Esophagus mucosa (tissue), 1 donor: ENCODE results near the gene TDRKH. TPM values are rescaled to one million over a fixed set of nuclear protein-coding genes. Genes with fewer than 3 reads are reported as not detected.
A peak's percentile ranks its signal among the peaks of the same experiment; 100 is the strongest.

Experiments used
- ATAC-seq: fragments of 200-7000 bp; cut with Tn5 transposase; one replicate; pipeline ENCODE4 v1.9.1; 2020
- total RNA-seq: library from RNA; stranded (reverse); gene quantifications from one replicate; pipeline ENCODE4 v1.2.4, GENCODE V29; 2023
- donor health status: DM: yes; HTN: yes; CAD: no.

TDRKH gene
- total RNA-seq, 1 donor from 2014 or later = 2.2 TPM

DNA sequence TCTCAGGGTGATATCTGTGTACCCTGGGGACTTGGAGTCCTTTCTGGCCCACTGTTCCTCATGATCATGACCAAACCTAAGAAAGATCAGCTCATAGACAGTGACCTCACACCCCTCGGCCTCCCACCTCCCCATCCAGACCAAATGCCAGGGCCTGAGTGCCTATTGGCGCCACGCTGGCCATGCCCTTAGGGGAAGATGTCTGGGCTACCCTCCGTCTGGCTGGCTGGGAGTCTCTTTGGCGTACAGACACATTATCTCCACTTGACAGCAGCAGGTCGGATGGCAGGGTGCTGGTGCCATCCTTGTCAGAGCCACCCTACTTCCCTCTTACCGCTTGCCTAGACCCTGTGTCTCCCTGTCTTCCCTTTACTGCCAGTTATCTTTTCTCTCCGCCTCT is 32.9 kb upstream of the TDRKH start:
- no peak for ATAC-seq

GRCh38 chr1:151822404-151822803 is 32.1 kb upstream of the TDRKH start:
- no peak for ATAC-seq

DNA sequence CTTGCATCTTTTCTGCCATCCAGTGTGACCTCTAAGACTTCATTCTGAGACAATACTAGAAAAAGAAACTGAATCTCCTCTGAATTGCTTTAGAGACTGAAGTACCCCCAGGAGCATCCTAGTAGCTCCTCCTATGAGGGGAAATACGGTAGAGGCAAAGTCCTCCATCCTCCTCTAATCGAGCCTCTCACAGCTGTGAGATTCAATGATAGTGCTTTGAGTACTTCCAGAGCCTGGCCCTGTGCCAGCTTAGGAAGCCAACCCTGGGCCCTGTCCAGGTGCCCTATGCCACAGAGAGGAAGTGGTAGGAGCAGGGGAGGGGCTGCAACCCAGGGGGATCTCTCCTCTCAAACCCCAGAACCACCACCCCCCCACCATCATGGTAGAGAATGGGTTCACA is 30.6 kb upstream of the TDRKH start:
- ATAC-seq = no peak

DNA sequence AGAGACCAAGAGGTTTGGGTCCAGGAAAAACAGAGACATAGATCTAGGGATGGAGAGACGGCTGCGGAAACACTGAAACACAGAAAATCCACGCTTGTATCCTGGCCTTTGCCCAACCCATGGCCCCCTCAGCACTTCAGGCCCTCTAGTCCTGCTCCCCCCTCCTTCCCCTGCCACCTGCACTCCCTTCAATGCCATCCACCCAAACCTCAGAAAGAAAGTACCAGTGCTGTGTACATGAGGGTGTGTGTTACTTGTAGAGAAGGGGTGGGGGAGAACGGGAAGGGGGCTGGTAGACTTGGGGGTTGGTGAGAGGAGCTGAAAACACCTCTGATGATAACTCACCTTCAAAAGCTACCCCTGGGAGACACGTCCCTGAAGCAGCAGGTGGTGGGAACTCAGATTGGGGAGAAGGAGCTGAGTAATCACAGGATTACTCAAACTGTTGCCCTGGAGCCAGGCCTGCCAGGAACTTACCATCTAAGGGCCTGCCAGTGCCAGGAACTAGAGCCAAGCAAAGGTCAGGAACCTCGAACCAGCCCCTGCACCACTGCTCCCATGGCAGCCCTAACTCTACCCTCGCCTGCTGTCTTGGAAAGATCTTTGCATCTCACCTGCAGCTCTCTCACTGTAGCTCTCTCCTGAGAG is 29.8 kb upstream of the TDRKH start:
- ATAC-seq = no peak

DNA sequence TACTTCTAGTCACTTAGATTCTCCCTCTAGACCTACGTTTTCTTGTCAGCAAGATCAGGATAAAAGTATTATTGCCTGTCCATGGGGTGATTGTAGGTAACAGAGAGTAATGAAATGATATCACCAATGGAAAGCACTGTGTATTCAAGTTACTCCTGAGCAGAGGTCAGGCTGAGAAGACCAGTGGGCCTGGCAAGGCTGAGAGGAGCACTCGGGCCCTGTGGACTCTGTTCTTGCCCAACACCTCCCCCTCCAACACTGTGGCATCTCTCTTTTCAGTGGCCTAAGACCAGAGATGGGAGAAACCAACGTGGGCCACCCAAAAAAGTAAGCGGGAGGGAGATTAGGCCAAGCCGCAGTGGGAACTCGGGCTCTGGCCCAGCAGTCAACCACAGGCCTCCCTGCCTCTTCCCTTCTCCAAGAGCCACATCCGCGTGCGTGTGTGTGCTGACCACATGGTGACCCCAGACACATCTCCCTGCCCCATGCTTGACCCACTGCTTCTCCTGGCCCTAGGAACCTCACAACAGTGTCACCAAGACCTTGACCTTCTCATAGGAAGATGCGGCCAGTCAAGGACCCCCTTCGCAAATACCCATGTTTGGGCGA is 29.0 kb upstream of the TDRKH start:
- no peak for ATAC-seq

GRCh38 chr1:151817353-151817730 is 27.0 kb upstream of the TDRKH start:
- no peak for ATAC-seq

GRCh38 chr1:151816548-151817352 is 26.4 kb upstream of the TDRKH start:
- peak; percentile 60 for ATAC-seq

GRCh38 chr1:151815716-151816327 is 25.5 kb upstream of the TDRKH start:
- ATAC-seq = no peak

DNA sequence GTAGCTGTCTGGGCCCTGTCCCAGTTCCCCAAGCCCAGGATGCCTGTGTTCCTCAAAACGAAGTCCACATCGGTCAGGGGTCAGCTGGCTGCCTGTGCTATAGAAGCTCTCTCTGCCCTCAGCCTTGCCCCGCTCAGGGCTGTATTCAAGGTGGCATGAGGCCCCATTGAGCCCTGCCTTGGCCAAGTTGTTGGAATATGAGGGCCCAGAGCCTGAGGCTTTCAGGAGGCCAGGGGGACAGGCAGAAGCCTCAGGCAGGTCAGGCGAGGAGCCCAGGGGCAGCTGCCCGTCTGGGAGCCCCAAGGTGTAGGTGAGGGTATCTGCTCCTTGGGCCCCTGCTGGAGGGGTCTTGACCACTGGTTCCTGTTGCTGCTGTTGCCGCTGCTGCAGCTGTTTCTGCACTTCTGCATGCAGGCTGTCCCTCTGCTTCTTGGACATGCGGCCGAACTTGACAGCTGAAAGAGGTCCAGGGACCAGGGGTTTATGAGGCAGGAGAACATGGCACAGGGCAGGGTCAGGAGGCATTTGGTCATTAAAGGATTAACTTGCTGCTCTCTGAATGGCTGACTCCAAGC is 24.8 kb upstream of the TDRKH start:
- no peak for ATAC-seq

DNA sequence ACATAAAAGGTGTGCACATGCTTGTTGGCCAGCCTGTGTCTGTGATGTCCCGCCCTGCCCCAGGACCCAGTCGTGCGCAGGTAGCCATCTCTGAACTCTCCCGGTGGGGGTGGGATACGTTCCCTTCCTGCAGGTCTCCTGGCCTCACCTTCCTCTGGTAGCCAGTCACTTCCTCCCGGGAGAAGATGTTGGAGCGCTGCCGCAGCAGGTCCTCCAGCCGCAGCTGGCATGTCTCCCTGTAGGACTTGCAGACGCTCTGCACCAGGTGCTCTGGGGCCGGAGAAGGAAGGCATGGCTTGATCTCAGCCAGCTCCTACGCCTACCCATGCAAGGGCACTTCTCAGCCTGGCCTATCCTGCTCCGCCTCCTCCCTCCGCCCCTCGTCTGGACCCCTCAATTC is 24.1 kb upstream of the TDRKH start:
- ATAC-seq = no peak

GRCh38 chr1:151813271-151813977 is 23.1 kb upstream of the TDRKH start:
- no peak for ATAC-seq

GRCh38 chr1:151811181-151811580 is 20.9 kb upstream of the TDRKH start:
- ATAC-seq = no peak

GRCh38 chr1:151809985-151810556 is 19.8 kb upstream of the TDRKH start:
- no peak for ATAC-seq

DNA sequence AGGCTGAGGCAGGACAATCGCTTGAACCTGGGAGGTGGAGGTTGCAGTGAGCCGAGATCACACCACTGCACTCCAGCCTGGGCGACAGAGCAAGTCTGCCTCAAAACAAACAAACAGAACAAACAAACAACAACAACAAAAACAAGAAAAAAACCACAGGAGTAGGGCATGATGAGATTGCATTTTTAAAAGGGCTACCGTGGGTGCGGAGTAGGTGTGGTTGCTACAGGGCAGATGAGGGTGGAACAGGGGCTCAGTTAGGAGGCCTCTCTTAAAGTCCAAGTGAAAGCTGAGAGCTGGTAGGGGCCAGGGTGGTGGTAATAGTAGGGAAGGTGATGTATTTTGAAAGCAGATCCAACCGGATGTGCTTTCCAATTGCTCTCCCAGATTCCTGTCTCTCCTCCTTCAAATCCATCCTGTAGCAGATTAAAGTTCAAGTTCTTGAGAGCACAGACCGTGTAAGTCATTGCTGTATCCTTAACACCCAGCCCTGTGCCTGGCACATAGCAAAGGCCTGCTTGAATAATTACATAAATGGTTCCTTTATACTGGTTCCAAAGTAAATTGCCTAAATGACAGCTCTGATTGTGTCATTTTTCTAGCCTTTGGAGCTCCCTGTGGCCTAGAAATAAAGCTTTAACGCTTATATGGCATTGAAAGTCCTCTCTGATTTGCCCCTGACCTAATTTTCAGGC is 19.1 kb upstream of the TDRKH start:
- ATAC-seq = no peak

GRCh38 chr1:151807766-151808165 is 17.5 kb upstream of the TDRKH start:
- ATAC-seq = no peak

GRCh38 chr1:151807131-151807530 is 16.8 kb upstream of the TDRKH start:
- ATAC-seq = no peak

DNA sequence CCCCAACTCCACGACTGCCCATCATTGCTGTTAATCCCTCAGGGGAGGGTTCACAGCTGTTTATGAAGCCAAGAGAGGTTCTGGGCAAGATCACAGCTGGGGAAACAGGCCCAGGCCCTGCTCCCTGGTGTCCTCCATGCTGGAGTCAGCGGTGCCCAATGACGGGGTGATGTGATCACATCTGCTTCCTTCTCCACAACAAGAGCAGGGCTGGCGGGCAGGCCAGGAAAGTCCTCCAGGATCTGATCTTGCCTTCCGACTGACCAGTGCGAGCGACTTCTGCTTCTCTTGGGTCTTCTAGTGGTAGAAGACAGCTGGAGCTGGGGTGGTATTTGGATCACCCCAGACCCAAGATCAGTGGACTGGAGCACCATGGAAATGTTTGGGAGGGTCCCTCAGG is 15.9 kb upstream of the TDRKH start:
- no peak for ATAC-seq

DNA sequence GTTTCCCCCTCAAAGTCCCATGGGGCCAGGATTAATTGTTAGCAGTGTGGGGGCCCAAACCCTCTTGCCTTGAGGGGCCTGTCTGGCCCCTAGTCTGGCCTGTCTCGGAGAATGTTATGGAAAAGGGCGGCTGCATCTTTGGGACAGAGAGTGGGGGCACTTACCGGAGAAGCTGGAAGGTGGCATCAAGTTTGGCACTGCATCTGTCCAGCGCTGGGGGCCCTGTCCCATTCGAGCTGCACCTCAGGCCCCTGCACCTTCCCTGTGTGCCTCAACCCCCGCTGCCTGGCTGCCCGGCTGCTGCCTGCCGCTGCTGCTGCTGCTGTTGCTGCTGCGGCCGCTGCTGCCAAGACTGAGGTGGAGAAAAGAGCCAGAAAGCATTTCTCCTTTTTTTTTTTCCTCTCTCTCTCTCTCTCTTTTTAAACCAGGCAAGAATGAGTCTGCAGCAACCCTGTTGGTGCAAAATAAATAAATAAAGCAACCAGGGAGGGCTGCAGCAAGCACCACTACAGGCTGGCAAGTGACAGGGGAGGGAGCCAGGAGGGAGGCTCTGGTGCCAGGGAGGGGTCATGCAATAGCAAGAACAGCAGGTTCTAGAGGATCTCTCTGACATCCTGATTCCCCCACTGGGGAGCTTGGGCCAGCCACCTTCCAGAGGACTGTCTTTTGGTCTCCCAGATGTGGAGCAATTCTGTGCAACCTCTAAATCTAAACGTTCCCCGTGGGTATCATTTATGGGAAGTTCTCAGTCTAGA is 14.9 kb upstream of the TDRKH start, which contains the start of gene LINGO4:
Gene LINGO4, minus strand, starts transcription at position 354 of the 755 bp plus-strand sequence. CDS start 2,715 bp downstream, outside the sequence.
- ATAC-seq = no peak

GRCh38 chr1:151803915-151804314 is 13.6 kb upstream of the TDRKH start:
- no peak for ATAC-seq

DNA sequence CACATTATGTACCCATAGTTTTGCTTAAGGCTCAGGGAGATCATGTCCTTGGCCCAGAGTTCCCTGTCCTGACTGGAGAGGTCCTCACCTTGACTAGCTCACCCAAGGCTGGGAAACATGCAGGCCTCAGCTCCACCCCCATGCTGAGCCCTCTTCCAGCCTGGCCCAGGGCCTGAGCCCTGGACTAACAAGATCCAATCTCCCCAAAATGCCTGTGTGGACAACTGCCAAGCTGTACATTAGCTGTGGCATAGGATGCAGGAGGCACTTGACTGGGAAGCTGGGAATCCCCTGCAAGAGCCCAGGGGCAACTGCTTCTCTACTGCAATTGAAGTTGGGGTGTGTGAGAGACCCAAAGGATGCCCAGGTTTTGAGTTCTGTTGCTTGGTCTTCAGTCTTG is 12.9 kb upstream of the TDRKH start:
- peak; percentile 9 for ATAC-seq

- ATAC-seq = no peak
Measured at GRCh38 chr1:151802372-151802771, 12.1 kb upstream of the TDRKH start.
